Activated T-helper 1 cell treated with Interleukin-2 at 50 U/mL for 16 hours (primary cell): Measurements from ENCODE around the gene MAU2.

Experiments used
- DNase-seq: peaks from one replicate; pipeline ENCODE4 v3.0.0-alpha.2; 2020; ENCODE audit warnings: low read depth

The MAU2 gene

DNA sequence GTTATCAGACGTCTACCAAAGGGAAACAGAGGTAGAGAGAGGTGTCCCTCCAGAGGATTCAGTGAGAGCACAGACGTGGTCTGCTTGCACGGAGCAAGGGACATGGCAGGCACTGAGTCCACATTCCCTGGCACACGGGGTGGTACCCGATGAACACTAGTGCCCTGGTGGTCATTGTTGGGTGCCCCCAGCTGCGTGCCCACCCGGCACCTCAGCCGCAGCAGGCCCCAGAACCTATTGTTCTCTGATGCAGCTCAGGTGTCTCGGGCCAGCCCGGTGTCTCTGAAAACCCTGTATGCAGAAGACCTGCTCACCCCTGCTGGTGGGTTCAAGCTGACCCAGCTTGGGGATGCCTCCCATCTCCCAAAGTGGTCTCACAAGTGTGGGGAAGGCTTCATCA, 12.3 kb upstream of the MAU2 start:
- no peak for DNase-seq

GRCh38 chr19:19315444-19315843, 5.2 kb upstream of the MAU2 start:
- no peak for DNase-seq

GRCh38 chr19:19316082-19316481, 4.5 kb upstream of the MAU2 start:
- no peak for DNase-seq

- DNase-seq = no peak
Observed at GRCh38 chr19:19319732-19320360, 783 bp upstream of the MAU2 start.

DNA sequence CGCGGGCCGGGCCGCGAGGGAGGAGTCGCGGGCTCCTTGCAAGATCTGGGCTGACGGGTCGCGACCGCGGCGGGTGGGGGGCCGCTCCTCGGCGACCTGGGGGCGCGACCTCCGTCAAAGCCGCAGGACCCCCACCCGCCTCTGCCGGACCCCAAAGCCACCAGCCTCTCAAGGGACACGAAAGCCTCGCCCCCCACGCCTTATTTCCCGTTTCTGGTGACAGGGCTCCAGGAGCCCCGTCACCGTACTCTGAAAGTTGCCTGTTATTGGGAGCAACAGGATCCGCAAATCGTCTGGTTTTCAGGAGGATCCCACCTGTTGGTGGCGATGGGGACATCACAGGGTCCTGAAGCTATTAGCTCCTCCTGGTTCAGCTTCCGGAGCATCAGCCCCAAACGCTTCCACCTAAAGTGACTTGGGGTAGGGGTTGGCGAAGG, 530 bp downstream of the MAU2 start:
- no peak for DNase-seq

- no peak for DNase-seq
Observed at GRCh38 chr19:19324059-19324770, 3.6 kb downstream of the MAU2 start.

GRCh38 chr19:19327672-19328071, 7.0 kb downstream of the MAU2 start:
- DNase-seq = no peak

DNA sequence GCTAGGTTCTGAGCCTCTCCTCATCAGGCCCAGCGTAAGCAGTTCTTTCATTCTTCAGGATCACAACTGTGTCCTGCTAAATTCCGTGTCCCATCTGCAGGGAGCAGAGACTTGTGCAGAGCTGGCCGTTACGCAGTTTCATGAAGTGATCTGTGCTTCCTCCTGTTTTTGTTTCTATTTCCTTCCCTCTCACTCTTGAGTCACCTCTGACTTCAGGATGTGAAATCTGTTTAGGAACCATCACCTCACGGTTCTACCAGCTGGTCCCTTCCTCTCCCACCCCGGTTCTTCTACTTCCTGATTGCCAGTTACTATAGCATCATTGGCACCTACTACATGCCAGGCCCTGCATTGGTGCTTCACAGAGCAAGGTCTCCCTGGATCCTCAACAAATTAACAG, 8.5 kb downstream of the MAU2 start:
- DNase-seq = no peak

- no peak for DNase-seq
Observed at GRCh38 chr19:19334063-19334988, 13.7 kb downstream of the MAU2 start.

GRCh38 chr19:19334989-19335344, 14.3 kb downstream of the MAU2 start:
- DNase-seq = no peak

DNA sequence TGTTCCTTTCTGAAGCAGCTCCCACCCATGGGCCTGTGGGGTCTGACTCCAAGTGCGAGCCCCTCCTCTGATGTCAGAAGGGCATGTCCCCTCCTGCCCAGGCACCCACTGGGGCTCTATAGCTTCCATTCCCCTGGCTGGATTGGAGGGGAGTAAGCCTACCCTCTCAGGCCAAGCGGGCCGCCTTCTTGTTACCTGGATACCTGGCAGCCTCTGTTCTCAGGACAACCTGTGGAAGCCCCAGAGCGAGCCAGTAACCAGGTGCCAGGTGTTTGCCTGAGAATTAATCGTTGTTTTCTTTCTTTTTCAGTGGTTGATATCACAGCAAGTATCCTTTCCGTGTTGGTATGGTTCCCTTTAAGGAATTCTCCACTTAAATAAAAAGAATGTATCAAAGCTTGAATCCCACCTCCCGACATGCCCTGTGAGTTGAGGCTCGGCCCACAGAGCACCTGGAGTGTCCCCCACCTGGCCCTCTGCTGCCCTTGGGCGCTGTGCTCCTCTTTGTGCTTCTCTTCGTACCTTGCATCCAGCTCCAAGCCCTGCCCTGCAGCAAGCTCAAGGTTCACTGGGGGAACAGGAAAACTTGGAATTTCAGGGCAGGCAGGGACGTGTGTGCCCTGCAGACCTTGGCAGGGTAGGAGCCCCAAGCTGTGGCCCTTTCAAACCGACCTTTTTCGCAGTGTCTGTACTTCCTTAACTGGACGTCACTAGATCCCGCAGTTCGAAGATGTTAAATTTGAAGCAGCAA, 15.0 kb downstream of the MAU2 start:
- DNase-seq = no peak

GRCh38 chr19:19336597-19336996, 16.0 kb downstream of the MAU2 start:
- DNase-seq = no peak

GRCh38 chr19:19337120-19337519, 16.5 kb downstream of the MAU2 start:
- DNase-seq = no peak

GRCh38 chr19:19338082-19338481, 17.5 kb downstream of the MAU2 start:
- no peak for DNase-seq

DNA sequence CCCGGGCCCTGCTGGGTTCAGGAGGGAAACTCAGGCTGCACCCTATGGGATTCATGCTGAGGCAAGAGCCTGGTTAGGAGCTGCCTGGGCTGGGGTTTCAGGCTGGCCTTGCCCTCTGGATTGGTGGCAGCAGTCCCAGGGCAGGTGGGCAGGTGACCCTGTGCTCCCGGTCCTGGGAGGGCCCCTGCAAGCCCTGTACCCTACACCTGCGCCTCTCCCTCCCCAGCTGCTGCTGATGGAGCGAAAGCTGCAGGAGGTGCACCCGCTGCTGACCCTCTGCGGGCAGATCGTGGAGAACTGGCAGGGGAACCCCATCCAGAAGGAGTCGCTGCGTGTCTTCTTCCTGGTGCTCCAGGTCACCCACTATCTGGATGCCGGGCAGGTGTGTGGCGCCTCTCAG, 20.4 kb downstream of the MAU2 start:
- DNase-seq = no peak

GRCh38 chr19:19342086-19343015, 21.7 kb downstream of the MAU2 start:
- DNase-seq = no peak

- no peak for DNase-seq
Observed at GRCh38 chr19:19343016-19343362, 22.4 kb downstream of the MAU2 start.

DNA sequence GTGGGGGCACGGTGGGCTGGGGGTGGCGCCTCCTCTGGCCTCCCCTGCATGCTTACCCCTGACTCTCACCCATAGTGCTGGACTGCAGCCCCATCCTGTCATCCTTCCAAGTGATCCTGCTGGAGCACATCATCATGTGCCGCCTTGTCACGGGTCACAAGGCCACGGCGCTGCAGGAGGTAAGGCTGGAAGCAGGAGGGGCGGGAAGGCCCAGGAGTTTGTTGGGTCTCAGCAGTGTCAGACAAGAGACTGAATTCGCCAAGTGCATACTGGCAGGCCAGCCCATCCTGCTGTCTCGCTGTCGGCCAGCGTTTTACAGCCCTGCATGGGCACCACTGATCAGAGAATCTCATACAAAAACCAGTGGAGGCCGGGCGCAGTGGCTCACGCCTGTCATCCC, 23.1 kb downstream of the MAU2 start:
- DNase-seq = no peak

GRCh38 chr19:19345232-19345631, 24.6 kb downstream of the MAU2 start:
- no peak for DNase-seq

DNA sequence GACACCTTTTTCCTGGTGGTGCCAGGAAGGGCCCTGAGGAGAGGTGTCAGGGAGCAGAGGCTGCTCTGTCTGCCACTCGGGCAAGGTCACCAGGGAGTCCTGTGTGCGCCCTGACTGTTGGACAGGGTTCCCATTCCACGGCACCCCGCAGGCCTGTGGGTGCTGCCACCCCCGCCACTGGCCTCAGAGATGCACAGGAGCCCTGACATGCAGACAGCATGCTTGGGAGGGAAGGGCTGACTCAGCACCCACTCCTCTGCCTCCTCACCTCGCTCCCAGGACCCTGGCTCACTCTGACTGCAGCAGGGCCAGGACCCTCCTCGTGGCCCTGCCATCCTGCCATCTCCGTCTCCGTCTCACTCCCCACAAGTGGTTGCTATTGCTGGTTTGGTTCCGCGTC, 25.3 kb downstream of the MAU2 start:
- DNase-seq = no peak

DNA sequence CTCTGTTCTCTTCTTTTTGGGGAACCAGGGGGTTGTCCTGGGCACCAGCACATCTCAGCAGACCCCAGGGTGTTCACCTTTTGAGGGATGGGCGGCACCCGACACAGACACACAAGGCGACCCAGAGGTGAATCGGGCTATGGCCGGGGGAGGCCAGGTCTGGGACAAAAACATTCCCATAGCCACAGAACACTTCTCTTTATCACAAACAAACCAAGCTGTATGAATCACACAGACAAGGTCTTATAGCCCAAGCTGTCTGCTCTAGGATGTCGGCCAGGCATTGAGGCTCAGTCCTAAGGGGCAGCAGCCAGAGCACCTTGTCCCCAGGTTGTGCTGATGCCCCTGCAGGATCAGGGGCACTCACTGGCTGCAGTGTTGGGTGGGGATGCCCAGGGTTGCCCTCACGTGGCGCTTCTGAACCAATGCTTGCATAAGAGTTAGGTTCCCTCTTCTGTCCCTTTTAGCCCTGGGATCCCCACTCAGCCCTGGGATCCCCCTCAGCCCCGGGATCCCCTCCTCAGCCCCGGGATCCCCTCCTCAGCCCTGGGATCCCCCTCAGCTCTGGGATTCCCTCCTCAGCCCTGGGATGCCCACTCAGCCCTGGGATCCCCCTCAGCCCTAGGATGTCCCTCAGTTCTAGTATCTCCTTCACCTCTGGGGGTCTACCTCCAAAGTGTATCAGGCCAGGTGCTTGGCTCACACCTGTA, 26.9 kb downstream of the MAU2 start:
- DNase-seq = no peak
